NCI-H510A treated with DMSO at 0.1 percent for 48 hours (cell line): ENCODE results near the gene PIBF1.
"Not testable (repeated sequence)": the region's sequence is repeated elsewhere in the genome, so short reads cannot be mapped to it uniquely, and the experiment has no call there.

Source experiments
- DNase-seq: peaks from one replicate; lab custom pipeline; 2025; lab: John Stamatoyannopoulos, UW

The PIBF1 gene

DNA sequence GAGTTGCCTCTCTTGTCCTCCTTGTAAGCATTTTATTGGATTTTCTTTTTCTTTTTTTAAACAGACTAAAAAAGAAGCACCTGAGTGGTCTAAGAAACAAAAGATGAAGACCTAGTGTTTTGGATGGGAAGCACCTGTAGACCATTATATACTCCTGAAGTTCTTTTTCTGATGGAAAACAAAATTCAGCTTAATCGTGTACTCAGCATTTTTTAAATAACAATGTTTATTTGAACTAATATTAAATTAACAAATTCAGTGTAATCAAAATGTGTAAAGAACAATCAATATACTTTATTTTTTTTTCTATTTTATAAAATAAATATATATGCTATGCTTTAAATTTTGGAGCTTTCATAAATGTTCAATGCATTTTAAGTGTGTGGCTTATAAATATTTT is 233.9 kb downstream of the PIBF1 start:
- no peak for DNase-seq

DNA sequence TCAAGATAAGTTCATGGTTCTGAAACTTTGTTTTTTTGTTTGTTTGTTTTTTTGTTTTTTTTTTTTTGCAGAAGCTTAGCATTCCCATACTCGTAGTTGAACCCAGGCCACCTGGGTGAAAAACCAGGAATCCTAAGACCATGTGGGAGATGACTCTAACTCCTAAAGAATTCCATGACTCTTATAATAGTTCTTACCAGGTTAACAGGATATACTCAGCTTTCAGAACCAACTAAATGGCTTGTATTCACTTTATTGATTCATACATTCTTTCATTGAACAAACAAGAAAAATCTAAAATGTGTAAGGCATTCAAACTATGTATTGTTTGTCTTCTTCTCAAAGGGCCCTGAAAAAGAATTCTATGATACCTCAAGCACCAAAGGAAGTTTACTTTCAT is 236.4 kb downstream of the PIBF1 start:
- no peak for DNase-seq

DNA sequence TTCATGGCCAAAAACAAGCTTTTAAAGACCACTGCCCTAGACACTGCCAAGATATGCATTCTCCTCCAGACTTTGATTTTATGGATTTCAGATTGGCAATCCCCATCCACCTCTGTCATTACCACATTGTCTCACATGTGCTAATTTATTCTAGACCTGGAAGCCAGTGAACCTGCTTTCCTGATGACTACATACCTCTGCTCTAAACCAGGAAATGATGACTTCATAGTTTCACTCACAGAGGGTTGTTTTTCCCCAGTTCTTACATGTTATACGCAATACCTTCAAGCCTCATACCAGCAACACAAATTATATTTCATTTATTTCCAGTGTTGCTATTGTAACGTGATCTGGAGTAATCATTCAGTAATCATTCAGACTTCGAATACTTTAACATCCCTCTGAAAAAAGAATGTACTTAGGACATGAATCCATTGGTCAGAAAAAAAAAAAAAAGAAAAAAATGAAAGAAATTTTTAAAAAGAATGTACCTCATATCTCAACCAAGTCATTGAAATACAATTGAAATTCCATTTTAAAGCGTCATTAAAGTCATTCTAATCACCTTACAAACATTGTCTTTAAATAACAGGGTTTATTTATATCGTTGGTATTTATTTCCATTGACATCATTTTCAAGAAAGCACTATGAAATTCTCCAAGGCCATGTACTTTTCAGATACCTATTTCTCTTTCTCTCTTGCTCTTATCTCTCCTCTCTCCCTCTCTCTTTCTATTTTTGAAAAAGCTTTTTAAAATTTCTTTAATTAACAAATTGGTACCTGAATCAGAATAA is 243.5 kb downstream of the PIBF1 start:
- no peak for DNase-seq

DNA sequence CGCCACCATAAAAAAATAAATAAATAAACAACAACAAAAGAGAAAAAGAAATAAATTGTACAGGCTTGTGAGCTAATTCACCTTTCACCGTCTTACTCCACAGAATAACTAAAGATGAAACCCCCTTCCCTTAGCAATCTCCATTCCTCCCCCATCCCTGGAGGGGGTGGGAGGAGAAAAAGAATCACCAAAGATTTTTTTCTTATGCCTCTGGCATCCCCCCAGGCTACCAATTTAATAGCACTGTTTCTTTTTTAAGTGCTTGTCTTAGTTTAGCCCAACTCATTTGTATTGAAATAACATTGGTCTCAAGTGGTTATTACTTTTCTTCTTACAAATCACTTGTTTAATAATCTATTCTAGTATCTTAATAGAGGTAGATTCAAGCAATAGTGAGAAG is 253.0 kb downstream of the PIBF1 start:
- DNase-seq = no peak

DNA sequence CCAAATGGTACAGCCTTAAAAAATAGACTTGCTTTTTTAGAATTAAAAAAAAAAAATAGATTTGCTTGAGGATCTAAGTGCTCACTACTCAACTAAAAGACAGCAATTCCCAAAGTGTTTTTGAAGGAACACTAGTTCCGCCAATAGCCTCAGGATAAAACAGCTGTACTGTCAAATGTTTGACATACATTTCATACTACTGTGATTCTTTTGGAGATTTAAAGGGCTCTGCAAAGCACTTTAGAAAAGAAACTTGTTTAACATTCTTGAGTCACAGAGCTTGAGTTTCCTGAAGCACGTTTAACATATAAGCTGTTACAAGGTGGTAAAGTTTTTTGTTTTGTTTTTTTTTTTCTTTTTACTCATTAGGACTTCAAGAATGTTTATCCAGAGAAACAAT is 253.7 kb downstream of the PIBF1 start:
- DNase-seq = no peak

DNA sequence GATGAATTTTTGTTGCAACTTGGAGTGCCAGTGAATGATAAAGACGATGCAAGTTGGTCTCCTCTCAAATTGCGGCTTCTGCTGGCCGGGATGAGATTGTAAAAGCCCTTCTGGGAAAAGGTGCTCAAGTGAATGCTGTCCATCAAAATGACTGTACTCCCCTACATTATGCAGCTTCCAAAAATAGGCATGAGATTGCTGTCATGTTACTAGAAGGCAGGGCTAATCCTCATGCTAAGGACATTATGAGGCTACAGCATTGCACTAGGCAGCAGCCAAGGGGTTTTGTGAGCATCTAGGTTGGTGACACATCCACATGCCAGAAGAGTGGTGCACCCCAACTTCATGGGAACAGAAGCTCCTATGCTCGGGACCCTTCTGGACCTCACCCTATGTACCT is 254.6 kb downstream of the PIBF1 start:
- no peak for DNase-seq

DNA sequence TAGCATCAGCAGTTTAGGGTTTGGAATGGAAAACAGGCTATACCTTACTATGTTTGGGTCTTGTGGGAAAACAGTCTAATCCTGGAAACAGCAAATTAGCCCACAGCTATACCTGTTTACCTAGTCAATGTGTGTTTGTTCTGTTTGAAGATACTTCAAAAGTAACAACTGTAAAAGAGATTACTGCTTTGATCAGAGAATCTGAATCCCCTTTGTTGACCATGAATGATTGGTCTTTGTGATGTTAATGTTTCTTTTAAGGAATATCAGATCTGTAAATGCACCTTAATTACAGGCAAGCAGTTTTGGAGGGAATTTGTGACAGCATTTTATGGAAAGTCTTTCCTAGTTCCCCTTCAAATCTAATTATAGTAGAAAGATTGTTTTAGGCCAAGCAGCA is 256.1 kb downstream of the PIBF1 start:
- DNase-seq = peak; percentile 10

DNA sequence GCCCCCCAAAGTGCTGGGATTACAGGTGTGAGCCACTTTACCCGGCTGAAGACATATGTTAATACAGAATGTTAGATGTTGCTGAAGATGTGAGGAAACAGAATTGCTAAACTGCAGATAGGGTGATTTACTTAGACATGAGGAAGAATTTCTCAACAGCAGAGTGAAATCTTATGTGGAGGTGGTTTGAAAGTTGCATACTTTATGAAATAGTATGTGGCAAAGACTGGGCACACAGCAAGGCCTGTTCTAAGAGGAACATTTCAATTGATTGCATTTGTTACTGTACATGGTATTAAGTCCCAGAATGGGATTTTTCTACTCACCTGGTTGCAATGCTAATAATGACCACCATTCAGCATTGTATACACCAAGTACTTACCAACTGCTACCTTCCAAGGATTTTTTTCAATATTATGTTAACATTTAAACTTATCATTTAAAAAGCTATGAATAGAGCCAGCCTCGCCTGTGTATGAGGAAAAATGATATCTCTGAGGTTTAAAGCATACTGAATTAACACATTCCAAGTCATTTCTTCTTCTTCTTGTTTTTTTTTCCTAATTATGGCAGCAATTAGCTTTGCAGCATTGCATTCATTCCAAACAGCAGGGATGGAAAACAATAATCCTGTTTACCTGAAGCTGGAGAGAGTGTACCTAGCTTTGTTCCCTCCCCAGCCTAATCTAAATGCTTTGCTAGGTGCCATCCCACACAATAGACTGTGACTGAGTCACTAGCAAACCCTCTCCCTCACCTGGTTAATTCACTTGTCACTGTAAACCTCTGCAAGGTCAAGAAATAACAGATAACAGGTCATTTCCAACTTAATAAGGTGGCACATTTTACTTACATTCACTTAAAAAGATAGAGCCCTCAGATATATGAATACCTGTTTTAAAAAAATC is 257.5 kb downstream of the PIBF1 start:
- DNase-seq = no peak

DNA sequence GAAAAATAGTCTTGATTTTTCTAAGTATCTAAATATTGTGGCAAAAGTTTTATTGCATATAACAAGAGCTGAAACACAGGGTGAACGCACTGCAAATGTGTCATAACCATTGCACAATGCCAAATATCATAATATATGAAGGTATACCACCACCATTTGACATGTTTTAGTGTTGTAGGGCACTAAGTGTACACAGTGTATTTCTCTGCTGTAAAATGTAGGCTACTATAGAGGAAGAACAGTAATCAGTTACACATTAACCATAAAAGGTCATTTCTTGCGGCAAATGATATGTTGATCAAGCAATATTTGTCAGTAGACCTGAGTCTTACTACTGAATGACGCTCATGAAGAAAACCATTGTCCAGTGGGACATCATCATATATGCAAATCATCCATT is 258.6 kb downstream of the PIBF1 start:
- DNase-seq = no peak

DNA sequence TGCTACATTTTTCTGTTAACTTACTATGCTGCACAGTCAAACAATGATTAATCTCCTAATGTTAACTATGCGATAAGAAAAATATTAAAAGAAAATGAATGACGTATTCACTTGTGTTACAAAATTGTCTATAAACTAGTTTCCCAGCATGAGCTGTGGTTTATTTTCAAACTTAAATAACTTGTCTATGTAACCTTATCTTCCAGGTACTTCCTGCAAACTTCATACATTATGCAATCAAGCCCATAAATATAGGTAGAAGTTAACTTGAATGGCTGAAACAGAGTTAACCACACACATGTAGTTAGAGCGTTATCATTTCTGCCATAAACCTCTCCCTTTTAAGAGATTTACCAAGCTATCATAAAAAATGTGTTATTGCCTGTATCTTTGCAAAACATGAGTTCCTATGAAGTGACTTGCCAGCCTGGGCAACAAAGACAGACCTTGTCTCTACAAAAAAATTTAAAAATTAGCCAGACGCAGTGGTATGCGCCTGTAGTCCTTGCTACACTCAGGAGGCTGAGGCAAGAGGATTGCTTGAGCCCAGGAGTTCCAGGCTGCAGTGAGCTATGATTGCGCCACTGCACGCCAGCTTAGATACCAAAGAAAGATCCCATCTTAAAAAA is 259.1 kb downstream of the PIBF1 start:
- no peak for DNase-seq

DNA sequence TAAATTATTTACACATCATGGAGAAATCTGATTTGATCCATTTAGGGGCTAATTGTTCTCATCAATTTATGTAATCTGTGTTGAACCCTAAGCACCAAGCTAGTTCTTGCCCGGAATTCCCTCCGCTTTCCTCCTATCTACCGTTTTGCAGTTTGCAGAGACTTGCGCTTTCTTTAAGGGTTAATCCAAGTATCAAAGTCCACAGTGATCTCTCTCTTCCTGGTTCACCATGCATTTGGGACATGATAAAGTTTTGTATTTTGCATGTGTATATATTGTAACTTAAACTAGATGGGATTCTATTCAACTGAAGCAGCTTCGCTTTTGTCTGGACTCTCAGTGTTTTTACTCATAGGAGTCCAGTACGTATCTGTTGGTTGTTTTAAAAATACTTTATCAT is 263.1 kb downstream of the PIBF1 start:
- DNase-seq = no peak

DNA sequence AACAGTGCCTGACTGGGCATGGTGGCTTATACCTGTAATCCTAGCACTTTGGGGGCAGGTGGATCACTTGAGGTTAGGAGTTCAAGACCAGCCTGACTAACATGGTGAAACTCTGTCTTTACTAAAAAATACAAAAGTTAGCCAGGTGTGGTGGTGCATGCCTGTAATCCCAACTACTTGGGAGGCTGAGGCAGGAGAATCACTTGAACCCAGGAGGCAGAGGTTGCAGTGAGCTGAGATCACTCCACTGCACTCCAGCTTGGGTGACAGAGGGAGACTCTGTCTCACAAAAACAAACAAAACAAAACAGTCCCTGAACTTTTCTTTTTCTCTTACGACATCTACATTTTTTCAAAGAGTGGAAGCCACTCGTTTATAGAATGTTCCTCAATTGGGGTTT is 266.7 kb downstream of the PIBF1 start:
- not testable (repeated sequence) for DNase-seq

DNA sequence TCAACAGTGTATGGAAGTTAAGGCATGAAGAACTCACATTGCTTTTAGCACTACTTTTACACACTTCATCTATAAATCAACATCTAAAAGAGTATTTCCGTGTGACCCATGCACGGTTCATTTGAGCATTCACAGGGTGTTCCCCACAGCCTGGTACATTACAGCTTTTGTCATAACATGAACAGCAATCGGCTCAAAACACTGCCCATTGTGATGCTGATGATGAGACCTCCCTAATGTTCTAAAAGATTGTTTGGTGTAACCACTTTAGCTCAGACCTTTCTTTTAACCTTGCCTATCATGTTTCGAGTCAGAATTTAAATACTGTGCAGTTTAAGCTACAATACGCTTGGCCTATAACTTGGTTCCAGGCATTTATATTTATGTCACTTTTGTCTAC is 272.8 kb downstream of the PIBF1 start:
- no peak for DNase-seq

DNA sequence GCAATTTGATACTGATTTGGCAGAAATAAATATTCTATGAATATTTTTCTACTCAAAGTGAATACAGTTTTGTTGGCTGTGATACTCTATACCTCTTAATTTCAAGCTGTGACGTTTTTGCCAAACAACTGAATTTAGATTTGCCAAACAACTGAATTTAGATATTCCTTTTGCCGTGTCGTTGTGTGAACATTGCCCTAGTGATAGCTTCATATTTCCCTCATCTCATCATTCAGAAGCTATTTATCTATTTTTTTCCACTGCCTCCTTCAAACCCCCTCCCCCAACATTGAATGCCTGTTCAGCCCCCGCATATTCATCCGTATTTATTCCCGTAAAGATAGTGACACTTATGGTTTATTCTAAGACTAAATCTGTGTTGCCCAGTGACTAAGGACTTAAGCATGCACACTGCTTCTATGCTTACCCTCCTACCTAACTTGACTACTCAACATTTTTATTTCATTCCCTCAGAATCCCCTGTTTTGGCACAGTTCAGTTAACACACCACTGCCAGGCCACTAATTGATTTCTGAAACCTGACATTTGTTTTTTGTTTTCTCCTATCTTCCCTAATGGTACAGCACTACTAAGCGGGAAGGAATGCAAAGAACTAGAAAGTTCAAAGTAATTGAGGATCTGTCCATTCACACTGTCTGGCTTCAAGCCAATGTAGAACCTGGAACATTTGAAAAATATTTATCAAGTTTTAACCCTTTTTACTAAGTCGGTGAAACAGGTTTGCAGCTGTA is 274.1 kb downstream of the PIBF1 start:
- no peak for DNase-seq

DNA sequence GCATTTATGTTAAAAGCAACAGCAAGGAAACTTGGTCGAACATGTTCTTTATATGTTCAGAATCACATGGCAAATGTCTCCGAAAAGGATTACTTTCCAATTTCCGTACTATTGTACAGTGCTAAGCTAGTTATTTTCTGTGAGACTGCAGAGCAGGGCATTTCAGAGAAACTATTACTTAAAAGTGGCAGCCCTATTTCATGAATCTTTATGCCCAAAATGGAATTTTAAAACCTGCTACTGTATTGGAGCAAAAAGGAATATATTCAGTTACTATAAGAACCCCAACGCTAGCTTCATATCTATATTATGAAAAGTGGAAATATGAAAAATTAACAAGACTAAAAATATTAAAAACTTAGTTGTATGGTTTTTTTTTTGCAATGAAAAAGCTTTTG is 274.6 kb downstream of the PIBF1 start:
- DNase-seq = no peak

DNA sequence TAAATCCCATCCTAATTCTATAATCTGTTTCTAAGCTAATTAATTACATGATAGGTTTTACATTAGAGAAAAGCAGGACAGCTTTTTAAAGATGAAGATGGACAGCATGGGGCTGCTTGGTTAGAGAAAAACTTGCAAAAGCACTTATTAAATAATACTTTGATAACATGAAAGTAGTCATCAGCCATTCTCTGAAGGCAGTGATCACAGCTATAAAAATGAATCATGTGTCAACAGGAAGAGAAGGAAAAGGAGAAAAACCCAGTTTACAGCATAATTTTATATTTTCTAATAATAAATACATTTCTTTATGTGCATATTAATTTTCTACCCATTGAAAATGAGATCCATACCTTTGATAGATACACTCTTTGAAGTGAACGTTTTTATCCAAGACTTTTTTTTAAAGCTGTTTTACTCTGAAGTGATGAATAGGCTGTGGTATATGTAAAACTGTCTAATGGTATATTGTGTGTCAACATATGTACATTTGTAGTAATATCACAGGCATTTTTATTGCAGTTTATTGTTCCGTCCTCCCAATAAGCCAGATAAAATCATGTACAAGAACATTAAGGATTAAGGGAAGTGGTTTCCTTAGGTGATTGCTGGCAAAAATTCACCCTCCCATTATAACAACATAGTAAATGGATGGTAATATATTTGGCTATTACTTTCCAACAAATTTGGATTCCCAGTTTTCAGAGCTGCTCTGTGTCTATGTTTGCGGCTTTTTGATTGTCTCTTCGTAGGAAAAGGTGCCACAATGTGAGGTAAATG is 275.5 kb downstream of the PIBF1 start:
- DNase-seq = no peak

DNA sequence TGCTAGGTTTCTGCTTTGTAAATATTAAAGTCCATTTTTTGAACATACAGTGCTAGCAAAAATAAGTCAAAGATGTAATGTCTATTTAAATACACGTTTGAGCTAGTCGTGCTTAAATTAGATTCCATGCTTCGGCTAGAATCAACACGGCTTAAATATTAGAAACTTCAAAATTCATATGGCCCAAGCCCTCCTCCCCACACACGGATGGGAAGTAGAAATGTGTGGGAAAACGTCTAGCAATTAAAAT is 276.1 kb downstream of the PIBF1 start:
- no peak for DNase-seq

DNA sequence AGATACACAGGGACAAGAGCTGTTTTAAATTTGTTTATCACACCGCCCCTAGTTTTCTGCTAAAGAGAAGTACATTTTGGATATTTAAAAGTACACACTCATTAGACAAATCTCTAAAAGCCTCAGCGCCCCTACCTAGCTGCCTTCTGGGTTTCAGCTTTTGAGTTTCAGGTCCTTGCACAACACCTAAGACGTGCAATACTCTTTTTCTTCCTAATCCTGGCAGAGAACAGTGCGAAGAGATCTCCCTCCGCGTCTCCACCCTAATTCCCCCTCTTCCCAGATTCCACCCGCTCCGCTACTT is 276.5 kb downstream of the PIBF1 start:
- no peak for DNase-seq

DNA sequence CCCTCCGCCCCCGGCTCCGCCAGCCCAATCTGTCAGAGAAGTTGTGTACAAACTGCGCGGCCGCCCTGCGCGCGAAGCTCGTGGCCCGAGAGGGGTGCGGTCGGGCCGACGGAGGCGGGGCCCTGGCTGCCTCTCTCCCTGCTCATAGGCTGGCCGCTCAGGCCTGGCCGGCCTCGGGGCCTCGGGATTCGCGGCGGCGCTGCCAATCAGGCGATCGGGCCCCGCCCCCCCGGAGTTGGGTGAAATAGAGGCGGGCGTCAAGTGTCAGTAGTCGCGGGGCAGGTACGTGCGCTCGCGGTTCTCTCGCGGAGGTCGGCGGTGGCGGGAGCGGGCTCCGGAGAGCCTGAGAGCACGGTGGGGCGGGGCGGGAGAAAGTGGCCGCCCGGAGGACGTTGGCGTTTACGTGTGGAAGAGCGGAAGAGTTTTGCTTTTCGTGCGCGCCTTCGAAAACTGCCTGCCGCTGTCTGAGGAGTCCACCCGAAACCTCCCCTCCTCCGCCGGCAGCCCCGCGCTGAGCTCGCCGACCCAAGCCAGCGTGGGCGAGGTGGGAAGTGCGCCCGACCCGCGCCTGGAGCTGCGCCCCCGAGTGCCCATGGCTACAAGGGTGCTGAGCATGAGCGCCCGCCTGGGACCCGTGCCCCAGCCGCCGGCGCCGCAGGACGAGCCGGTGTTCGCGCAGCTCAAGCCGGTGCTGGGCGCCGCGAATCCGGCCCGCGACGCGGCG is 277.0 kb downstream of the PIBF1 start, which contains the start of gene KLF5:
TSS of gene KLF5 (plus strand) at position 270 of the 724 bp plus-strand sequence. CDS start at position 593, 323 bp downstream.
- peak; percentile 82 for DNase-seq

DNA sequence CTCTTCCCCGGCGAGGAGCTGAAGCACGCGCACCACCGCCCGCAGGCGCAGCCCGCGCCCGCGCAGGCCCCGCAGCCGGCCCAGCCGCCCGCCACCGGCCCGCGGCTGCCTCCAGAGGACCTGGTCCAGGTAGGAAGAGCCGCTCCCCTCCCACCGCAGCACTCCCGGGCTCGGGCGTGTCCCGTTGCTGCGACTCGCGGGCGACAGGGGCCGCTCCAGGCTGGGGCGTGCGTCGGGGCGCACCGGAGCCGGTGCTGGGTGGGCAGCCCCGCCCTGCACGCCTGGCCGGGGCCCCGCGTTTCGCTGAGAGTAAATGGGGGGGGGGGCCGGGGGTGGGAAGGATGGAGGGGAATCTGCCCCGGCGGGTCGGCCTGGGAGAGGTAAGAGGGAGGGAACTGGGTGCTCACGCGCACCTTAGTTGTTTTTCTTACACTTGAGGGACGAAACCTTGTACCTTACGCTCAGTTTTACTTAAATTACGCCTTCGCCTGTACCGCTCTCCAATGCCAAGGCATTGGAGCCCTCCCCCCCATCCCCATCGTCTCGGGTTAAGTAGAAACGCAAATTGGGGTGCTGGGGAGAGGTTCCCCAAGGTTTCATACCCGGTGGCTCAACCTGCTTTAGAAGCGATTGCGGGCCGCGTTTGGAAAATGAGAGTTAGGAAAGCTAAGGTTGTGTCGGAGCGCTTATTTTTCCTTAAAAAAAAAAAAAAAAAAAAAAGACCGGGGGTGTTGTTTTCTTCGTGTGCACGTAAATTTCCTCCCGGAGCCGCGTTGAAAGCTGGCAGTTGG is 277.7 kb downstream of the PIBF1 start:
- no peak for DNase-seq
